ENCODE measurements around the gene SNTG2. TPM values are rescaled to one million over a fixed set of nuclear protein-coding genes. Genes with fewer than 3 reads are reported as not detected.

Gene SNTG2
- total and polyA plus RNA-seq, 10 of the 15 experiments (the other 5 are each of a cell fraction or from before 2014, with no cell fraction given) = not detected

DNA sequence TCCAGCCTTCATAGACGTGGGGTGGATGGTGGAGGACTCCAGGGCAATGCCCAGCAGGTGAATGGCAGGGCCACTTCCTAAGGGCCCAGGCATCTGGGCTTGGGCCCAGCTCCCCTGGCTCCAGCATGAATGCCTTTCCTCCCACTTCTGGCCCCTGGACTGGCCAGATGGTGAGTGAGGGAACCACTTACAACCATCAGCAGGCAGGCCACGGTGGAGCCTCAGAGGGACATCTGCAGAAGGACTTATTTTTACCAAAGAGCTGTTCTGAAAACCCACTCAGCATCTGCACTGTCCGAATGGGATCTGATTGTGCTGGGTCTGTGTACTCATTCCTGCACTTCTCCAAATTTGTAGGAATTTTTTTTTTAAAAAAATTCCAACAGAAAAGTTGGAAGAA, 69.6 kb downstream of the SNTG2 start:
- FAIRE-seq = no peak
- no peak overlapping the region for H3K4me3 ChIP-seq
- H3K4me2 ChIP-seq (ENCODE audit: control insufficient read depth, insufficient read depth) = no peak overlapping the region
- no peaks in the 10 kb centered on the region for H3K36me3 ChIP-seq (ENCODE audit: control insufficient read depth in 2 of 2, insufficient read depth in 2 of 2, low read length in 1 of 2)
- ChIA-PET CTCF (no interaction called here), POLR2A (no interaction called here), SMC1A (ENCODE audit: uncharacterized antibody, unreplicated experiment) (no interaction called here), RAD21 (ENCODE audit: unreplicated experiment) (no interaction called here)
- H3K27ac ChIP-seq (ENCODE audit: control insufficient read depth, insufficient read depth) = no peak overlapping the region
- H3K79me2 ChIP-seq (ENCODE audit: control insufficient read depth, insufficient read depth, low read length) = no peaks in the 10 kb centered on the region
- H2AFZ ChIP-seq (ENCODE audit: control insufficient read depth, low read depth, low read length) = no peak overlapping the region
- H3K9me3 ChIP-seq (replicated peaks; ENCODE audit: control insufficient read depth, insufficient read depth, low read length) = no peaks in the 10 kb centered on the region
- BruUV-seq (replicated peaks) = no TSS peak
- 0% methylated on average over 3 of the region's 3 CpGs for WGBS (ENCODE audit: insufficient coverage, insufficient replicate concordance, low lambda C conversion rate, missing lambda C conversion rate)
- no peaks in the 10 kb centered on the region for H4K20me1 ChIP-seq (ENCODE audit: control insufficient read depth, insufficient read depth)
- no peak for DNase-seq (ENCODE audit: low read depth, low spot score)
- in situ Hi-C loops (cut with MboI) (no loop called here), intact Hi-C loops (cut with micrococcal nuclease; ENCODE audit: unreplicated experiment) (no loop called here)
- no peak for ATAC-seq
- no peak for TF ChIP-seq NBN (IDR thresholded peaks at IDR 0.05)
- no peak for TF ChIP-seq MXI1 (IDR thresholded peaks at IDR 0.05; ENCODE audit: low read depth, low read length)
- TF ChIP-seq EED (IDR thresholded peaks at IDR 0.05; ENCODE audit: low read depth) = no peak
- H3K27me3 ChIP-seq (replicated peaks in 1 of 2; ENCODE audit: control insufficient read depth in 2 of 2, insufficient read depth in 2 of 2, low read length in 1 of 2) = no peaks in the 10 kb centered on the region
- H3K4me1 ChIP-seq (ENCODE audit: control insufficient read depth, insufficient read depth, low read length) = no peaks in the 10 kb centered on the region
- H3K9ac ChIP-seq (ENCODE audit: control insufficient read depth, insufficient read depth, low read length) = no peak overlapping the region

DNA sequence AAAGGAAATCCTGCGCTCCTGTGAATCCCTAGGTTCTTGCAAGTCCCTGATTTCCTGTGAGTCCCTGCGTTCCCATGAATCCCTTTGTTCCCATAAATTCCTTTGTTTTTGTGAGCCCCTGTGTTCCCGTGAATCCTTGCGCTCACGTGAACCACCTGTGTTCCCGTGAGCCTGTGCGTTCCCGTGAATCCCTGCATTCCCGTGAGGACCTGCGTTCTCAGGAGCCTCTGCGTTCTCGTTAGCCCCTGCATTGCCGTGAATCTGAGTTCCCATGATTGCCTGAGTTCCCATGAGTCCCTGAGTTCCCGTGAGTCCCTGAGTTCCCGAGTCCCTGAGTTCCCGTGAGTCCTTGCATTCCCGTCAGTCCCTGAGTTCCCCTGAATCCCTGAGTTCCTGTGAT, 71.5 kb downstream of the SNTG2 start:
- no peak for TF ChIP-seq HDAC6 (IDR thresholded peaks at IDR 0.05; ENCODE audit: unreplicated experiment)
- Histone ChIP-seq H3K27ac (ENCODE audit: control insufficient read depth, insufficient read depth) (no peak overlapping the region), H4K20me1 (ENCODE audit: control insufficient read depth, insufficient read depth) (no peaks in the 10 kb centered on the region), H3K79me2 (ENCODE audit: control insufficient read depth, insufficient read depth, low read length) (no peaks in the 10 kb centered on the region), H3K27me3 (replicated peaks in 1 of 2; ENCODE audit: control insufficient read depth in 2 of 2, insufficient read depth in 2 of 2, low read length in 1 of 2) (no peaks in the 10 kb centered on the region), H3K9ac (ENCODE audit: control insufficient read depth, insufficient read depth, low read length) (no peak overlapping the region), H2AFZ (ENCODE audit: control insufficient read depth, low read depth, low read length) (no peak overlapping the region), H3K4me2 (ENCODE audit: control insufficient read depth, insufficient read depth) (no peak overlapping the region), H3K4me3 (no peak overlapping the region), H3K4me1 (ENCODE audit: control insufficient read depth, insufficient read depth, low read length) (no peaks in the 10 kb centered on the region), H3K36me3 (ENCODE audit: control insufficient read depth in 2 of 2, insufficient read depth in 2 of 2, low read length in 1 of 2) (no peaks in the 10 kb centered on the region), H3K9me3 (replicated peaks; ENCODE audit: control insufficient read depth, insufficient read depth, low read length) (no peaks in the 10 kb centered on the region)
- ATAC-seq = no peak
- intact Hi-C loops (cut with micrococcal nuclease; ENCODE audit: unreplicated experiment) = no loop called here
- in situ Hi-C loops (cut with MboI) = no loop called here
- RAD21 ChIA-PET (ENCODE audit: unreplicated experiment) = no interaction called here
- DNase-seq (ENCODE audit: low read depth, low spot score) = no peak
- WGBS (ENCODE audit: insufficient coverage, insufficient replicate concordance, low lambda C conversion rate, missing lambda C conversion rate) = 35% methylated on average over 17 of the region's 17 CpGs
- POLR2A ChIA-PET = no interaction called here
- SMC1A ChIA-PET (ENCODE audit: uncharacterized antibody, unreplicated experiment) = no interaction called here
- no peak for FAIRE-seq
- no TSS peak for BruUV-seq (replicated peaks)
- CTCF ChIA-PET = no interaction called here
